GM12872 (cell line): ENCODE measurements around the gene HSD11B1L.

ENCODE experiments used
- CTCF ChIP-seq: IDR thresholded peaks from 3 replicates; pipeline ENCODE4 v1.5.1; 2011; ENCODE audit warnings: low read depth, mild to moderate bottlenecking, low read length, moderate library complexity; ENCODE audit not compliant: insufficient read depth

The HSD11B1L gene

GRCh38 chr19:5700455-5701092, 19.7 kb downstream of the HSD11B1L start:
- no peak for TF ChIP-seq CTCF

GRCh38 chr19:5703819-5704818, 23.3 kb downstream of the HSD11B1L start:
- TF ChIP-seq CTCF: no peak

- no peak for TF ChIP-seq CTCF
Measured at GRCh38 chr19:5705552-5705951, 24.7 kb downstream of the HSD11B1L start.

- TF ChIP-seq CTCF: no peak
Measured at GRCh38 chr19:5706876-5707573, 26.2 kb downstream of the HSD11B1L start.

- TF ChIP-seq CTCF: no peak
Measured at GRCh38 chr19:5707576-5708575, 27.0 kb downstream of the HSD11B1L start.

GRCh38 chr19:5711025-5711424, 30.2 kb downstream of the HSD11B1L start:
- no peak for TF ChIP-seq CTCF
